DMS 273 treated with DMSO at 0.1 percent for 48 hours (cell line): ENCODE data around the gene SPON1.
"Not testable (repeated sequence)": the region's sequence is repeated elsewhere in the genome, so short reads cannot be mapped to it uniquely, and the experiment has no call there.

Experiments
- DNase-seq: peaks from one replicate; lab custom pipeline; 2025; lab: John Stamatoyannopoulos, UW

The SPON1 gene

DNA sequence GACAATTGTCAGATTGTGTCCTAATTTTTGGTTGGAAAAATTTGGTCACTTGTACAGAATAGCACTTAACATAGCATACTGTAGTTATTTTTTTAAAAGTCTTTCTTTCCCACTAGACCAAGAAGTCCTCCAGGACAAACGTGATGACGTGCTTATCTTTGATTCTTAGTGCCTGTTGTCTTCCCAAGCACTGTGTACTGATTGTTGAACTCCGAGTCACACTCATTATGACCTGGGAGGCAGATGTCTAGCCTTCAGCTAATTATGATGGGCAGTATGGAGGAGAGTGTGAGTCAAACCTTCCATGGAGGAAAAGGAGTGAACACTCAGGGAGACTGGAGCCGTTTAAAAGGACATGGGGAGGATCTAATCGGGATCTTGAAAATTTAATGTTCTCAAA lies 119.8 kb downstream of the SPON1 start:
- no peak for DNase-seq

DNA sequence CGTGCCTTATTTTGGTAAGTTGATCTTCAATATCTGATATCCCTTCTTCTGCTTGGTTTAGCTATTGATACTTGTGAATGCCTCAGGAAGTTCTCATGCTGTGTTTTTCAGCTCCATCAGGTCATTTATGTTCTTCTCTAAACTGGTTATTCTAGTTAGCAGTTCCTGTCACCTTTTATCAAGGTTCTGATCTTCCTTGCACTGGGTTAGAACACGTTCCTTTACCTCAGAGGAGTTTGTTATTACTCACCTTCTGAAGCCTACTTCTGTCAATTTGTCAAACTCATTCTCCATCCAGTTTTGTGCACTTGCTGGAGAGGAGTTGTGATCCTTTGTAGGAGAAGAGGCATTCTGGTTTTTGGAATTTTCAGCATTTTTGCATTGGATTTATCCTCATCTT lies 126.3 kb downstream of the SPON1 start:
- DNase-seq = not testable (repeated sequence)

- no peak for DNase-seq
These were observed 127.4 kb downstream of the SPON1 start for GRCh38 chr11:14089690-14090462.

- DNase-seq = not testable (repeated sequence)
These were observed 128.1 kb downstream of the SPON1 start for GRCh38 chr11:14090631-14091030.

DNA sequence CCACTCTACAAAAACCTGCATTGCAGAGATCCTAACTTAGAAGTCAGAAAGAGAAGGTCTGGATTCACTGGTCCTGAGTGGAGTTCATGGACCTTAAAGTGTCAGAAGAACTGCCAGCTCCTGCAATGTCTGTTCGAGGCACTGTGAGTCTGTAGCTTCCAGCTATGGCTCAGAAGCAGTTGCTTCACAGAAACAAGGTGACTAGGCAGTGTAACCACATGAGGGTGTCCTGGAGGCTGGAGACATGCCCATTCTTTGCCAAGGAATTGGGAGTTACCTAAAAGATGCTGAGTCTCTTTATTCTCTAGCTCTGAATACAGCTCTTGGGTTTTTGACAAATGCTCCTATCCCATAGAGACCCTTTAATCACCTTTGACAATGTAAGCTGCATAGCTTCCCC lies 130.5 kb downstream of the SPON1 start:
- no peak for DNase-seq

DNA sequence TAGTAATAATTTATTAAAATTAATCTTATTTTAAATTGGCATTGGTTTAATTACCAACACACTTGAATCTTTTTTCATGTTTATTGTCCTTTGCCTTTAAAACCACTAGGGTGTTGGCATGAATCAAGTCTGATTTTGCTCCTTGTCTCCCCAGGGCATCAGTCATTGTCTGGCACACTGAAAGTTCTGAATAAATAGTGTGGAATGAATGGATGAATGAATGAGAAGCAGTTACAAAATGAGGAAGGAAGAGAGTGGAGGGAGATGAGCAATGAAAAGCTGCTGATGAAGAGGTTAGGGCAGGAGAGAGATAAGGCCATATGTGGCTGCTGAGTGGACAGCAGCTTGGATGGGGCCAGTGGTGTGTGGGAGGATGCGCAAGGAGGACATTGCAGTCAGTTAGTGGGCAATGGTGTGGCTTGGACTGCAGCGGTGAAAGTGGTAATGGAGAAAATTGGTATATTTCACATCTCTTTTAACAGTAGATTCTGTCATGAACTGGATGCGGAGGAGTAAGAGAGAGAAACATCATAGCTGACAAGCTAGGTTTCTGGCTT lies 132.0 kb downstream of the SPON1 start:
- DNase-seq = no peak

GRCh38 chr11:14095882-14096281 lies 133.4 kb downstream of the SPON1 start:
- DNase-seq = no peak

GRCh38 chr11:14096606-14097005 lies 134.1 kb downstream of the SPON1 start:
- DNase-seq = no peak

GRCh38 chr11:14101388-14101787 lies 138.9 kb downstream of the SPON1 start:
- DNase-seq = no peak

GRCh38 chr11:14102766-14103165 lies 140.2 kb downstream of the SPON1 start:
- DNase-seq = no peak

GRCh38 chr11:14105446-14105845 lies 142.9 kb downstream of the SPON1 start:
- DNase-seq = no peak

GRCh38 chr11:14106303-14107049 lies 144.0 kb downstream of the SPON1 start:
- no peak for DNase-seq

DNA sequence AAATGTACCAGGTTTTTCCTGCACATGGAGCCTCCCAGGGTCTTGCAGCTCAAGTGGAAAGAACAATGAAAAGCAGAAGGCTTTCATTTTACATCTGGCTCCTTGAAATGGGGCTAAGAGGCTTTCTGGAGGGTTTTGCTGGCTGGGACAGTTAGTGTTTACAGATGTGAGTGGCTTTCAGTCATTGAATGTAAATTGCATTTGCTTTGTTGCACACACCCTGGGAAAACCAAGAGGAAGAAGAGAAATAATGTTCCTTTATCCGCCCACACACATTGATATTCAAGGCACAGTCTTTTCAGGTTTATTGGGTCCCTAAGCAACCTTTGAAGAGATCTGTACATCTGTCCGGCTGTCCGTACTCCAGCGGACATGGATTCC lies 144.5 kb downstream of the SPON1 start:
- DNase-seq = no peak

DNA sequence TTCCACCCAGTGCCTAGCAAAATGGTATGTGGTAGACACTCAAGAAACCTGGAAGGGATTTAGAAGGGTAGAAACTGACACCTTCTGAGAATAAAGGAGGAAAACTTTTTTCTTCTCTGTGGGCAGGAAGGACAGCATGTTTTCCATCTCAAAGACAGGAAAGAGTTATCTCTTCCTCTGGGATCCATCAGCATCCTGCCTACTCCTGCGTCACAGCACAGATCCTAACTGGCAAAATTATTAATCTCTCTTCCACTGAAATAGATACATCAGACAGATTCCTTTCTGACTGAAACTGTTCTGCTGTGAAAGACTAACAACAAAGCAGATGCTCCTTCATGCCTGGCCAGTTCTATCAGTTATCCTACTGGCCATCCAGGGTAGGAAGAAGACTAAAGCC lies 147.2 kb downstream of the SPON1 start:
- no peak for DNase-seq

- DNase-seq = no peak
These were observed 148.1 kb downstream of the SPON1 start for GRCh38 chr11:14110629-14111028.

- no peak for DNase-seq
These were observed 149.0 kb downstream of the SPON1 start for GRCh38 chr11:14111496-14111895.

- DNase-seq = no peak
These were observed 150.2 kb downstream of the SPON1 start for GRCh38 chr11:14112721-14113120.

GRCh38 chr11:14114269-14114668 lies 151.7 kb downstream of the SPON1 start:
- DNase-seq = no peak

- DNase-seq = no peak
These were observed 152.3 kb downstream of the SPON1 start for GRCh38 chr11:14114786-14115185.

DNA sequence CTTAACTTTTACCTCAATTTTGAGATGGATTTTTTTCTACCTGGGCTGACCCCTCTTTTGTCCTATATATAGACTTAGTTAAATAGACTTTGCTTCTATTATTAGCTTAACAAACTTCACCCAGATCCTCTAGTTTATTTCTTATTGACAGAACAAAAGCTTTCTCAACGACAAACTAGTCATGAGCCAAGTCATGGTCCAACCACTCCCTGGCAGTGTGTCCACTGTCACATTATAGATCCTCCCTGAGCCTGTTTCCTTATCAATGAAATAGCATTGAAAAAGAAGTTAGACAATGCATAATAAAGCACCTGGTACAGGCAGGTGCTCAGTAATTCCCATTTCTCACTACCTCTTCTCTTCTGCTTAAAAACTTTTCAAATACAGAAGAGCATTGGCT lies 155.1 kb downstream of the SPON1 start:
- DNase-seq = no peak

GRCh38 chr11:14118072-14118471 lies 155.5 kb downstream of the SPON1 start:
- no peak for DNase-seq

- no peak for DNase-seq
These were observed 156.8 kb downstream of the SPON1 start for GRCh38 chr11:14119357-14119756.

DNA sequence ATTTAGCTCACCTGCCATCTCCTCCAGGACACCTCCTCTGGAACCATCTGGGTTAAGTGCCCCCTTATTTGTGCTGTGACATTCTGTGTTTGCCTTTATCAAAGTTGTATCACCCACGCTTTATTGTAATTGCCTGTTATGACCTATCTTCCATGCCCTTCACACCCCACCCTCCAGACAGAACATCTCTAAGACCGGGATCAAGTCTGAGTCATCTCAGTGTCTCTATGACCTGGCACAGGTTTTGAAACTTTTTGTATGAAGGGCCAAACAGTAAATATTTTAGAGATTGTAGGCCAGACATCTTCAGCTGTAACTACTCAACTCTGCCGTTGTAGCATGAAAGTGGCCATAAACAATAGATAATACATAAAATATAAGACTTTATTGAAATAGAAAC lies 161.8 kb downstream of the SPON1 start:
- no peak for DNase-seq
